K562 treated with DMSO at 1 percent for 4 hours (cell line): ENCODE data around the gene ITCH. TPM values are rescaled to one million over a fixed set of nuclear protein-coding genes. Genes with fewer than 3 reads are reported as not detected.

Experiments
- total RNA-seq: library from RNA; unstranded; fragments of 300-600 nt; gene quantifications from 2 replicates; pipeline ENCODE4 v1.2.3, GENCODE V29; 2022; ENCODE audit not compliant: insufficient read depth

Gene ITCH
- 11.5 and 20.3 TPM in 2 replicates for total RNA-seq

DNA sequence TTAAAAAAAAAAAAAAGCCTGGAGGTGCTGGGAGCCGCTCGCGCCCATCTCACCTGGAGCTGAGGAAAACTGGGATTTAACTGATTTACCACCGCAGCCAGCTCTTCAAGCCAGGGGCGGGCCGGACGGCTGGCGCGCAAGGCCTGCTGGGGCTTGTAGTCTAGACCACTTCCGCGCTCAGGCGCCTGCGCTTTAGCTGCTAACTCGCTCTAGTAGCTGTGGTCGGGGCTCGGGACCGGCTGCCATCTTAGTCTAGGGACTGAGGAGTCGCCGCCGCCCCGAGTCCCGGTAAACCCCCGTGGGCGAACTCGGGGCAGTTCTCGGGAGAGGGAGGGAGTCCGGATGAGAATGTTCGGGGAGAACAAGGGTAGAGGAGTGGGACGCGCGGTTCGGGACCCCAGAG, at the start of gene ITCH:
TSS of gene ITCH (plus strand) at position 212 of the 403 bp plus-strand sequence. CDS start 30,539 bp downstream, outside the sequence.

DNA sequence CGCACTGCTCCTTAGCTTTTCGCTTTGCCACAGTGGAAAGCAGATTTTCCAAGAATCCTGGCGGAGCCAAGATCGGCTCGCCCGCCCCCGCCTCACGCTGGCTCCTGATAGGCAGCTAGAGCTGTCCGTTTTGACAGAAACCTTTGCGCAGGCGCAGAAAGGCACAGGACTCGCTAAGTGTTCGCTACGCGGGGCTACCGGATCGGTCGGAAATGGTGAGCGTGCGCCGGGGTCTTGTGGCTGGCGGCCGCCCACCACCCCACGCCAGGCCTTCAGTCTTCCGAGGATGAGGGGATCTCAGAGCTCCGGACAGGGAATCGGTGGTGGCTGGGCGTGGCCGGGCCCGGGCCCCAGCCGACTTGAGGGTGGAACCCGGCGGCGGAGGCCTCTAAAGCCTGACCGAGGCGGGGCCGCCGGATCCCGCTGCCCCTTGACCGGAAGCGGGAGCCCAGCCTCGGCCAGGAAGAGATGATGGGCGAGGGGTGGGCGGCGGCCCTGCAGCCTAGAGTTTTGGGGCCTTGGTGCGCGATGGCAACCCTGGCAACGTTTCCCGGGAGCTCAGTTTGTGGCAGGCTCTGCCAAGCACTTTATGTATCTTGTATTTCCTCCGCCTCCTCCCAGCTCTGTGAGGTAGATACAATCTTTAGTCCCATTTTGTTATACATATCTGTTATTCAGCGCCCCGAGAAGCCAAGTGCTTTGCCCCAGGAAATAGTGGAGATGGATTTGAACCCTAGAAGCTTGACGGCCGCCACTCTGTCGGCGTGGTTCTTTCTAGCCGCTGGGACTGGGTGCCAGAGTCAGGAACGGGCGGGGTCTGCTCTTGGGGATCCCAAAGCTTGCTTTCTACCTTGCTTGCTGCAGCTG, 153.4 kb downstream of the ITCH start, which contains the start of gene DYNLRB1:
TSS of gene DYNLRB1 (plus strand) at position 176 of the 867 bp plus-strand sequence. CDS start at position 213, 37 bp downstream.

DNA sequence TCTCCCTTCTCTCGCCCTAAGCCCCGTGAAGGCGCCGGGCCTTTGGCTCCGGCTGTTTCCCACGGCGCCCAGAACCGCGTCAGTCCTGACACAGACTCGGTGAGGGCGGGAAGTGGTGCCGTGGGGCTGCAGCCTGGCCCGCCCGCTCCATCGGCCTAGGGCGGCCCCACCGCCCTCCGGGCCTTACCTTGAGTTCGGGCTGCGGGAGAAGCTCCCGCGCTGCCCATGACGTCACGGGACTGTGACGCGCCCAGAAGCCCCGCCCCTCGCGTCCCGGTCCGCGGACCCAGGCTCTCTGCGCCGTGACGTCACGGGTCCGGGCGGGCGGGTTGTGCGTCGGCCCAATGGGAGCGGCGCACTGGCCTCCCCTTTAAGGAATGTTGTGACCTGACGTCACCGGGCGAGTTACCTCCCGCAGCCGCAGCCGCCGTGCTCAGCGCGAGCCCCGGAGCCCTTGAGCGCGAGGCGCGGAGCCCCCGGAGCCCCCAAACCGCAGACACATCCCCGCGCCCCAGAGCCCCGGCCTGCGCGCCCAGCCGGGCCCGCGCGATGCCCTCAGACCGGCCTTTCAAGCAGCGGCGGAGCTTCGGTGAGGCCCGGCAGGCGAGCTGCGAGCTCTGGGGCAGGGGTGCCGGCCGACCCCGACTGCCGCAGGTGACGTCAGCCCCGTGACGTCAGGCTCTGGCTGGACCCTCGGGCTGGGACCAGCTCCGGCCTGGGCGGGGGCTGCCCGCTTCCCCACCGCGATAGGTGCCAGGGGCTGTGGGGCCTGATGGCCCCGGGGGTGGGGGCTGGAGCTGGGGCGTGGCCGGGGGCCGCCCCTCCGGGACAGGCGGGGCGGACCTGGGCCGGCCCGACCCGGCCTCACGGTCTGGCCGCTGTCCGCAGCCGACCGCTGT, 195.5 kb downstream of the ITCH start, which contains the start of gene MAP1LC3A:
TSS of gene MAP1LC3A (plus strand) at position 399 of the 899 bp plus-strand sequence. CDS start at position 550, 151 bp downstream.

Other genes with a start within 250 kb of the ITCH start
- not detected in 2 replicates for gene ASIP, start 121.8 kb upstream of the ITCH start, total RNA-seq
- 274 and 281 TPM in 2 replicates for gene AHCY, start 59.9 kb upstream of the ITCH start, total RNA-seq
- 310 and 328 TPM in 2 replicates for gene DYNLRB1, start 153.1 kb downstream of the ITCH start, total RNA-seq
- gene MAP1LC3A, start 195.4 kb downstream of the ITCH start, total RNA-seq: 0.94 TPM in 1 of 2 replicates, not detected in the other